HepG2 (cell line): ENCODE measurements around the gene ZNF512B. TPM values are rescaled to one million over a fixed set of nuclear protein-coding genes. Genes with fewer than 3 reads are reported as not detected.

Experiments used
- ATF7-NPFF ChIP-seq: sonication (generic); formaldehyde crosslinking; IDR thresholded peaks from 2 replicates; pipeline ENCODE4 v1.8.1; 2023; ENCODE audit warnings: mild to moderate bottlenecking, low read depth, missing genetic modification reagents, moderate library complexity
- BRD4 ChIP-seq: sonication (generic); formaldehyde crosslinking; IDR thresholded peaks from 2 replicates; pipeline ENCODE4 v1.4.0; 2020; ENCODE audit warnings: missing genetic modification reagents
- CHCHD3 ChIP-seq: sonication (generic); formaldehyde crosslinking; IDR thresholded peaks from 2 replicates; pipeline ENCODE4 v1.8.0; 2022; ENCODE audit warnings: mild to moderate bottlenecking, missing genetic modification reagents, moderate library complexity
- CREB1 ChIP-seq, 2 experiments: fragments of 450-650 bp in 1 of 2; IDR thresholded peaks; 2 replicates each; pipeline ENCODE4 v1.6.1; 2016 to 2017; ENCODE audit warnings: control low read depth in 1 of 2, mild to moderate bottlenecking in 1 of 2, missing compliant biosample characterization in 1 of 2, missing genetic modification characterization in 1 of 2
- ELF1 ChIP-seq: sonication (generic); formaldehyde crosslinking; IDR thresholded peaks from 2 replicates; pipeline ENCODE4 v1.4.0; 2020; ENCODE audit warnings: missing genetic modification reagents
- KAT2B ChIP-seq: fragments of 150-350 bp; IDR thresholded peaks from 2 replicates; pipeline ENCODE4 v1.6.1; 2014; ENCODE audit warnings: low read depth, low read length, borderline replicate concordance
- NAIF1 ChIP-seq: sonication (generic); formaldehyde crosslinking; IDR thresholded peaks from 2 replicates; pipeline ENCODE4 v1.5.0; 2020; ENCODE audit warnings: mild to moderate bottlenecking, missing genetic modification reagents, borderline replicate concordance
- NFRKB ChIP-seq: fragments of 450-650 bp; IDR thresholded peaks from 2 replicates; pipeline ENCODE4 v1.6.1; 2017
- ZNF484 ChIP-seq: sonication (generic); formaldehyde crosslinking; IDR thresholded peaks from 2 replicates; pipeline ENCODE4 v1.5.1; 2020; ENCODE audit warnings: mild to moderate bottlenecking, low read depth, missing genetic modification reagents, borderline replicate concordance
- ZNF572 ChIP-seq: sonication (generic); formaldehyde crosslinking; IDR thresholded peaks from 2 replicates; pipeline ENCODE4 v1.5.1; 2020; ENCODE audit warnings: mild to moderate bottlenecking, missing genetic modification reagents
- ZNF75D ChIP-seq: sonication (generic); formaldehyde crosslinking; IDR thresholded peaks from 2 replicates; pipeline ENCODE4 v1.8.1; 2023; ENCODE audit warnings: missing genetic modification reagents, mild to moderate bottlenecking, borderline replicate concordance
- ZNF761 ChIP-seq: sonication (generic); formaldehyde crosslinking; conservative IDR thresholded peaks from 2 replicates; pipeline ENCODE4 v1.4.0; 2020; ENCODE audit warnings: mild to moderate bottlenecking, missing genetic modification reagents
- ZSCAN25 ChIP-seq: sonication (generic); formaldehyde crosslinking; IDR thresholded peaks from 2 replicates; pipeline ENCODE4 v1.8.0; 2022; ENCODE audit warnings: mild to moderate bottlenecking, missing genetic modification reagents
- ZSCAN29 ChIP-seq: sonication (generic); formaldehyde crosslinking; conservative IDR thresholded peaks from 2 replicates; pipeline ENCODE4 v1.4.0; 2020; ENCODE audit warnings: mild to moderate bottlenecking, missing genetic modification reagents
- polyA plus RNA-seq, 8 experiments: library from polyadenylated mRNA; depleted of rRNA in 3 of 8; stranded (reverse) in 7 of 8; unstranded in 1 of 8; fragments of >200 nt; fragmentation: Illumina TruSeq in 4 of 8; extraction: Trizol in 4 of 8; gene quantifications; 2 replicates each; pipeline versions ENCODE4 v1.2.1 to v1.2.3, GENCODE V29; 2011 to 2016; ENCODE audit warnings: low read depth in 4 of 8, missing spikeins in 1 of 8, mixed read lengths in 1 of 8; ENCODE audit not compliant: insufficient read depth in 1 of 8
- total RNA-seq, 5 experiments: library from RNA; depleted of rRNA; stranded (reverse); fragments of >200 nt; fragmentation: Illumina TruSeq; extraction: Trizol; gene quantifications; 2 replicates each; pipeline ENCODE4 v1.2.3, GENCODE V29; 2016; ENCODE audit warnings: low read depth in 1 of 5
- TF ChIP-seq, protein P1 (sequence below): IDR thresholded peaks from 2 replicates; pipeline ENCODE4 v1.6.1; 2016
- TF ChIP-seq, protein P2 (sequence below): sonication (generic); formaldehyde crosslinking; IDR thresholded peaks from 2 replicates; pipeline ENCODE4 v1.4.0; 2020; ENCODE audit warnings: mild to moderate bottlenecking, low read depth, missing genetic modification reagents
- TF ChIP-seq, protein P3 (sequence below): sonication (generic); formaldehyde crosslinking; IDR thresholded peaks from 2 replicates; pipeline ENCODE4 v1.4.0; 2020; ENCODE audit warnings: missing genetic modification reagents
- TF ChIP-seq, protein P4 (sequence below): sonication (generic); formaldehyde crosslinking; IDR thresholded peaks from 2 replicates; pipeline ENCODE4 v1.4.0; 2020; ENCODE audit warnings: missing genetic modification reagents
- TF ChIP-seq, protein P5 (sequence below): sonication (generic); formaldehyde crosslinking; IDR thresholded peaks from 2 replicates; pipeline ENCODE4 v1.9.0; 2021; ENCODE audit warnings: missing genetic modification reagents, borderline replicate concordance

Gene ZNF512B
- total and polyA plus RNA-seq, 2 of the 13 experiments (the other 11 are each of a cell fraction or from before 2014, with no cell fraction given), result 11.5 to 30.6 TPM

DNA sequence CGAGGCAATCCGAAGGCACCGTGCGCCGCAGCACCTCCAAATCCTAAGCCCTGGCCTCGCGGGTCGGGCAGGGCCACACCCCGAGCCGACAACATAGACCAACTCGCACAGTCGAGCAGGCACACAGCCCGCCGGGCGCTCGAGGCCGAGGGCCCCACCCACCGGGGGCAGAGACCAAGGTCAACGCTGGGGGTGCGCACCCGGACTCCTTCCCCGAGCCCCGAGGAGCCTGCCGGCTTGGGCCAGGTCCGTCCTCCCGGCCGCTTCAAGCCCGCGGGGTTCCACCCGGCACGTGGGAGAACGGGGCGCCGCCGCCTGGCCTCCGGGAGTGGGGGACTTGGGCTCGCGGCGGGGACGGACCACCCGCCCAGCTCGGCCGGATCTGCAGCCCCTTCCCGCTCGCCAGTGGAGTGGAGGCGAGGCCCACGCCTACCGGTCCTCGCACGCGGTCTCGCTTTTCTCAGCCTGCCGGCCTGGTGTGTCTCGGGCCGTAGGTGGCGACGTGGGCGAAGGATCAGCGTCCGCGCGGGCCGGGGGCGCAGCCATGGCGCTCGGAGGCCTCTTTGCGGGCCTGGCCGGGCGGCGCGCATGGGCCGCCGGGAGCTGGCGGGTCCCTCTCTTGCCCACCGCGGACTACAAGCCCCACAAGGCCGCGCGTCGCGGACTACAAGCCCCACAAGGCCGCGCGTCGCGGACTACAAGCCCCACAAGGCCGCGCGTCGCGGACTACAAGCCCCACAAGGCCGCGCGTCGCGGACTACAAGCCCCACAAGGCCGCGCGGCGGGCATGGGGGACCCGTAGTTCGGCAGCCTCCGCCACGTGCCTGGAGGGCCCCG, 13.7 kb downstream of the ZNF512B start, which contains the start of gene UCKL1 (continued):
- no peak for TF ChIP-seq KAT2B
- TF ChIP-seq ZNF761 (CRISPR knock-in tag), result peak; percentile 99
- TF ChIP-seq ZSCAN25 (CRISPR knock-in tag), result peak; percentile 88
- TF ChIP-seq, protein P1, sequence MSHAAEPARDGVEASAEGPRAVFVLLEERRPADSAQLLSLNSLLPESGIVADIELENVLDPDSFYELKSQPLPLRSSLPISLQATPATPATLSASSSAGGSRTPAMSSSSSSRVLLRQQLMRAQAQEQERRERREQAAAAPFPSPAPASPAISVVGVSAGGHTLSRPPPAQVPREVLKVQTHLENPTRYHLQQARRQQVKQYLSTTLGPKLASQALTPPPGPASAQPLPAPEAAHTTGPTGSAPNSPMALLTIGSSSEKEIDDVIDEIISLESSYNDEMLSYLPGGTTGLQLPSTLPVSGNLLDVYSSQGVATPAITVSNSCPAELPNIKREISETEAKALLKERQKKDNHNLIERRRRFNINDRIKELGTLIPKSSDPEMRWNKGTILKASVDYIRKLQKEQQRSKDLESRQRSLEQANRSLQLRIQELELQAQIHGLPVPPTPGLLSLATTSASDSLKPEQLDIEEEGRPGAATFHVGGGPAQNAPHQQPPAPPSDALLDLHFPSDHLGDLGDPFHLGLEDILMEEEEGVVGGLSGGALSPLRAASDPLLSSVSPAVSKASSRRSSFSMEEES, result peak; percentile 91
- TF ChIP-seq NFRKB, result no peak
- TF ChIP-seq, protein P2, sequence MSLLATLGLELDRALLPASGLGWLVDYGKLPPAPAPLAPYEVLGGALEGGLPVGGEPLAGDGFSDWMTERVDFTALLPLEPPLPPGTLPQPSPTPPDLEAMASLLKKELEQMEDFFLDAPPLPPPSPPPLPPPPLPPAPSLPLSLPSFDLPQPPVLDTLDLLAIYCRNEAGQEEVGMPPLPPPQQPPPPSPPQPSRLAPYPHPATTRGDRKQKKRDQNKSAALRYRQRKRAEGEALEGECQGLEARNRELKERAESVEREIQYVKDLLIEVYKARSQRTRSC, result peak; percentile 98
- TF ChIP-seq, protein P3, sequence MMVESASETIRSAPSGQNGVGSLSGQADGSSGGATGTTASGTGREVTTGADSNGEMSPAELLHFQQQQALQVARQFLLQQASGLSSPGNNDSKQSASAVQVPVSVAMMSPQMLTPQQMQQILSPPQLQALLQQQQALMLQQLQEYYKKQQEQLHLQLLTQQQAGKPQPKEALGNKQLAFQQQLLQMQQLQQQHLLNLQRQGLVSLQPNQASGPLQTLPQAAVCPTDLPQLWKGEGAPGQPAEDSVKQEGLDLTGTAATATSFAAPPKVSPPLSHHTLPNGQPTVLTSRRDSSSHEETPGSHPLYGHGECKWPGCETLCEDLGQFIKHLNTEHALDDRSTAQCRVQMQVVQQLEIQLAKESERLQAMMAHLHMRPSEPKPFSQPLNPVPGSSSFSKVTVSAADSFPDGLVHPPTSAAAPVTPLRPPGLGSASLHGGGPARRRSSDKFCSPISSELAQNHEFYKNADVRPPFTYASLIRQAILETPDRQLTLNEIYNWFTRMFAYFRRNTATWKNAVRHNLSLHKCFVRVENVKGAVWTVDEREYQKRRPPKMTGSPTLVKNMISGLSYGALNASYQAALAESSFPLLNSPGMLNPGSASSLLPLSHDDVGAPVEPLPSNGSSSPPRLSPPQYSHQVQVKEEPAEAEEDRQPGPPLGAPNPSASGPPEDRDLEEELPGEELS (CRISPR knock-in tag), result peak; percentile 80
- peak; percentile 84 for TF ChIP-seq ELF1 (CRISPR knock-in tag)
- TF ChIP-seq BRD4 (CRISPR knock-in tag), result peak; percentile 100
- TF ChIP-seq ZNF572 (CRISPR knock-in tag), result peak; percentile 97
- peak; percentile 98 for TF ChIP-seq ATF7-NPFF (CRISPR knock-in tag)
- TF ChIP-seq CREB1 (IDR thresholded peaks at IDR 0.05), result peak; percentile 79
- TF ChIP-seq CREB1 (CRISPR knock-in tag; IDR thresholded peaks at IDR 0.05), result no peak
- 0 out of 2 replicates have a peak, but pooled peaks have one; percentile 74 for TF ChIP-seq ZNF75D
- peak; percentile 91 for TF ChIP-seq ZSCAN29 (CRISPR knock-in tag)
- peak; percentile 73; the same call in 1 of the 2 replicates for TF ChIP-seq ZNF484
- 0 out of 2 replicates have a peak, but pooled peaks have one; percentile 56 for TF ChIP-seq NAIF1 (CRISPR knock-in tag)
- TF ChIP-seq, protein P4, sequence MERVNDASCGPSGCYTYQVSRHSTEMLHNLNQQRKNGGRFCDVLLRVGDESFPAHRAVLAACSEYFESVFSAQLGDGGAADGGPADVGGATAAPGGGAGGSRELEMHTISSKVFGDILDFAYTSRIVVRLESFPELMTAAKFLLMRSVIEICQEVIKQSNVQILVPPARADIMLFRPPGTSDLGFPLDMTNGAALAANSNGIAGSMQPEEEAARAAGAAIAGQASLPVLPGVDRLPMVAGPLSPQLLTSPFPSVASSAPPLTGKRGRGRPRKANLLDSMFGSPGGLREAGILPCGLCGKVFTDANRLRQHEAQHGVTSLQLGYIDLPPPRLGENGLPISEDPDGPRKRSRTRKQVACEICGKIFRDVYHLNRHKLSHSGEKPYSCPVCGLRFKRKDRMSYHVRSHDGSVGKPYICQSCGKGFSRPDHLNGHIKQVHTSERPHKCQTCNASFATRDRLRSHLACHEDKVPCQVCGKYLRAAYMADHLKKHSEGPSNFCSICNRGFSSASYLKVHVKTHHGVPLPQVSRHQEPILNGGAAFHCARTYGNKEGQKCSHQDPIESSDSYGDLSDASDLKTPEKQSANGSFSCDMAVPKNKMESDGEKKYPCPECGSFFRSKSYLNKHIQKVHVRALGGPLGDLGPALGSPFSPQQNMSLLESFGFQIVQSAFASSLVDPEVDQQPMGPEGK (CRISPR knock-in tag), result peak; percentile 99
- TF ChIP-seq, protein P5, sequence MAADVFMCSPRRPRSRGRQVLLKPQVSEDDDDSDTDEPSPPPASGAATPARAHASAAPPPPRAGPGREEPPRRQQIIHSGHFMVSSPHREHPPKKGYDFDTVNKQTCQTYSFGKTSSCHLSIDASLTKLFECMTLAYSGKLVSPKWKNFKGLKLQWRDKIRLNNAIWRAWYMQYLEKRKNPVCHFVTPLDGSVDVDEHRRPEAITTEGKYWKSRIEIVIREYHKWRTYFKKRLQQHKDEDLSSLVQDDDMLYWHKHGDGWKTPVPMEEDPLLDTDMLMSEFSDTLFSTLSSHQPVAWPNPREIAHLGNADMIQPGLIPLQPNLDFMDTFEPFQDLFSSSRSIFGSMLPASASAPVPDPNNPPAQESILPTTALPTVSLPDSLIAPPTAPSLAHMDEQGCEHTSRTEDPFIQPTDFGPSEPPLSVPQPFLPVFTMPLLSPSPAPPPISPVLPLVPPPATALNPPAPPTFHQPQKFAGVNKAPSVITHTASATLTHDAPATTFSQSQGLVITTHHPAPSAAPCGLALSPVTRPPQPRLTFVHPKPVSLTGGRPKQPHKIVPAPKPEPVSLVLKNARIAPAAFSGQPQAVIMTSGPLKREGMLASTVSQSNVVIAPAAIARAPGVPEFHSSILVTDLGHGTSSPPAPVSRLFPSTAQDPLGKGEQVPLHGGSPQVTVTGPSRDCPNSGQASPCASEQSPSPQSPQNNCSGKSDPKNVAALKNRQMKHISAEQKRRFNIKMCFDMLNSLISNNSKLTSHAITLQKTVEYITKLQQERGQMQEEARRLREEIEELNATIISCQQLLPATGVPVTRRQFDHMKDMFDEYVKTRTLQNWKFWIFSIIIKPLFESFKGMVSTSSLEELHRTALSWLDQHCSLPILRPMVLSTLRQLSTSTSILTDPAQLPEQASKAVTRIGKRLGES (CRISPR knock-in tag), result peak; percentile 84; the same call in 1 of the 2 replicates
- TF ChIP-seq CHCHD3 (CRISPR knock-in tag), result peak; percentile 93
